ENCODE data around the gene P2RX3. TPM values are rescaled to one million over a fixed set of nuclear protein-coding genes. Genes with fewer than 3 reads are reported as not detected.

The P2RX3 gene
- total RNA-seq, 2 experiments from 2014 or later, result not detected

DNA sequence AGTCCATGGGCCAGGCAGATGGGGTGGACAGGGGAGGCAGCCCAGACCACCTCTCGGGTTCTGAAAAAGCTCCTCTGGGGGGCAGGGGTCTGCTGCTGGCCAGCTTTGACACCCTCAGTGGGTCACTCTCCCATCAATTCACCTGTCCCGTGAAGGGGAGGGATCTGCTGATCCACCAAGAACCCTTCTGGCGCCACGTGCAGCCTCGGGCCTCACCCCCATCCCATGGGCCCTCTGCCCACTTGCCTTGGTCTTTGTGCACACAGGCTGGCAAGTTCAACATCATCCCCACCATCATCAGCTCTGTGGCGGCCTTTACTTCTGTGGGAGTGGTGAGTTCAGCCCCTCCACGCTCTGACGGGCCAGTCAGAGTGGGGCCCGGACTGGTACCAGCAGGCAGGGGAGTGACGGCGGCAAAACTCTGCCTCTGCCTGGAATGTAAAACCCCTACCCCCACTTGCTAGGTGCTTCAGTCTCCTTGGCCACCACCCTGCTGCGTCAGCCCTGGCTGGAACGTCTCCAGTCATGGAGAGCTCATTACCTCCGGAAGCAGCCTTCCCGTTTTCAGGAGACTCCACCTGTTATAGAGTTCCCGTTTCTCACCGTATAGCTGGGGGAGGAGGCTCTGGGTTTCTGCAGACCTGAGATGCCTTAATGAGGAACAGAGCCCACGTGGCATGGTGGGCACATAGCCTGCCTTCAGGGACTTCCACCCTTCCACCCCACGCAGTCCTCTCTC, 30.1 kb downstream of the P2RX3 start:
- ATAC-seq (ENCODE audit: low read depth) (no peak), DNase-seq (no peak)
- no peak overlapping the region for H3K4me3 Mint-ChIP-seq
- POLR2A ChIA-PET, result interaction anchor here (0.8 kb wide), 1 partner anchor 16 kb away, joined by 3 read pairs; no protein-coding TSS in a partner anchor
- H3K36me3 Mint-ChIP-seq, result no peaks in the 10 kb centered on the region
- peaks cover 6% of the 10 kb centered on the region for H3K27me3 Mint-ChIP-seq
- H3K4me1 Mint-ChIP-seq, result no peaks in the 10 kb centered on the region
- no peaks in the 10 kb centered on the region for H3K9me3 Mint-ChIP-seq
- H3K27ac Mint-ChIP-seq, result no peak overlapping the region

DNA sequence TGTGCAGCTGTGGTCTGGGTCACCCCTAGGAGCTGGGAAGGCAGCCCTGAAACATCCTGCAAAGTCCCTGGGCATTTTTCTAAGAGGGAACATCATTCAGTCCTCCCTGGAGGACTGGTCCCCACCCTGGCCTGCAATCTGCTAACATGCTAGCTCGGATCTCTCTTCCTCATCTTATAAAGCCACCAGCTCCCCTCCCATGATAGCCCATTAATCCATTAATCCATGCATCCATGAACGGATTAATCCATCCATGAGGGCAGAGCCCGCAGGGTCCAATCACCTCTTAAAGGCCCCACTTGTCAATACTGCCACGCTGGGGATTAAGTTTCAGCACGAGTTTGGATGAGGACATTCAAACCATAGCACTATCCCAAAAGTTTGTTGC, 30.7 kb downstream of the P2RX3 start:
- POLR2A ChIA-PET, result interaction anchor here (0.8 kb wide), 1 partner anchor 17 kb away, joined by 3 read pairs; no protein-coding TSS in a partner anchor
- peaks cover 6% of the 10 kb centered on the region for H3K27me3 Mint-ChIP-seq
- no peaks in the 10 kb centered on the region for H3K36me3 Mint-ChIP-seq
- H3K27ac Mint-ChIP-seq, result no peak overlapping the region
- H3K9me3 Mint-ChIP-seq, result no peaks in the 10 kb centered on the region
- DNase-seq (no peak), ATAC-seq (ENCODE audit: low read depth) (no peak)
- H3K4me3 Mint-ChIP-seq, result no peak overlapping the region
- H3K4me1 Mint-ChIP-seq, result no peaks in the 10 kb centered on the region

DNA sequence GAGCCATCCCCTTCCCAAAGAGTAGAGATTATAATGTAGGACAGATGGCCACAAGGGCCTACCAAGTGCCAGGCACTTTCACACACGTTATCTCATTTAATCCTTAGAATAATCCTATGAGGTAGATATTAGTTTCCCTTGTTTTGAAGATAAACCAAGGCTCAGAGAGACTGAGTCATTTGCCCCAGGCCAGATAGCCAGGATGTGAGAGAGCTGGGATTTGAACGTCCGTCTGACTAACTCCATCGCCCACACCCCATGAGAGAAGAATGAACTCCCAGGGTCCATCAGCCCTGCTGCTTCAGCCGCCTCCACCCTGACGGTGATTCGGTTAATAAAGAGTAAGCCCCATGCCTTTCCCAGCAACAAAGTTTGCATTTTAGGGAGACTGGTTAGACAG, 32.1 kb downstream of the P2RX3 start:
- H3K4me1 Mint-ChIP-seq, result no peaks in the 10 kb centered on the region
- H3K9me3 Mint-ChIP-seq, result no peaks in the 10 kb centered on the region
- ATAC-seq (ENCODE audit: low read depth) (no peak), DNase-seq (no peak)
- POLR2A ChIA-PET, result interaction anchor here (1.0 kb wide), 1 partner anchor 11 kb away, joined by 4 read pairs; the partner anchor contains the start of gene PRG3
- H3K27me3 Mint-ChIP-seq, result peaks cover 6% of the 10 kb centered on the region
- H3K36me3 Mint-ChIP-seq, result no peaks in the 10 kb centered on the region
- H3K4me3 Mint-ChIP-seq, result no peak overlapping the region
- no peak overlapping the region for H3K27ac Mint-ChIP-seq

DNA sequence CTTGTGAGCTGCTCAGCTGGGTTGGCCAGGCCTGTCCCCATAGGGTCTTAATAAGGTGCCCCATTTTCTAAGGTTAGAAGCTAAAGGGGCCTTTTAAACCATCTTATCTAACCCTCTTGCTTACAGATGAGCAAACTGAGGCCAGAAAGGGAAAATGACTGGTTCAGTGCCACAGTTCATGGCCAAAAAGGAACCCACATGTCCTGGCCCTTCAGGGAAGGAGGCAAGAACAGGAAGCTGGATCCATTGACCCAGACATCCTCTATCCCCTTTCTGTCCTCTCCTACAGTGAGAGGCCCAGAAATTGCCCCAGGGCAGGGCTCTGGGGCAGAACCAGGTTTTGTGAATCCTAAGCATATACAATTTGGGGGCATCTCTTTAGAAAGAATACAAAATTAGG, 32.8 kb downstream of the P2RX3 start:
- H3K4me1 Mint-ChIP-seq, result no peaks in the 10 kb centered on the region

DNA sequence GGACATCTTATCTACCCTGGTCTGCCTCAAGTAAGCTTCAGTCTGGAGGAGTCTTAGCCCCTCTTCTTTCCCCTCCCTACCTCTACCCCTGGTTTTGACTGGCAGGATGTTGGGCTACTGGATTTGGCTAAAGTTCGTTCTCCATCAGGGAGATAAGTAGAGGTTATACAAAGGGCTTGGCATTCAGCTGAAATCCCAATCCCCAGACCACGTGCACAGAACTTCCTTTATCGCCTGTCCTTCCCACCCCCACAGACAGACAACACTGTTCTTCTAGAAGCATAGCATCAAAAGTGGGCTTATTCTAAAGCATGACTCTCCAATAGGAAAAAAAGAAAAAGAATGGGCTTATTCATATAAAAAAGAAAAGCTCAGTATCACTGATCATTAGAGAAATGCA, 35.0 kb downstream of the P2RX3 start:
- DNase-seq, result no peak
- no peaks in the 10 kb centered on the region for H3K4me1 Mint-ChIP-seq
- POLR2A ChIA-PET, result no interaction called here
- no peaks in the 10 kb centered on the region for H3K36me3 Mint-ChIP-seq
- H3K4me3 Mint-ChIP-seq, result no peak overlapping the region
- H3K9me3 Mint-ChIP-seq, result no peaks in the 10 kb centered on the region
- H3K27ac Mint-ChIP-seq, result no peak overlapping the region
- ATAC-seq (ENCODE audit: low read depth), result no peak
- peaks cover 6% of the 10 kb centered on the region for H3K27me3 Mint-ChIP-seq

More for the DNA sequence above, 32.8 kb downstream of the P2RX3 start:
- Mint-ChIP-seq H3K36me3 (no peaks in the 10 kb centered on the region), H3K27me3 (peaks cover 6% of the 10 kb centered on the region), H3K9me3 (no peaks in the 10 kb centered on the region), H3K27ac (no peak overlapping the region), H3K4me3 (no peak overlapping the region)
- ATAC-seq (ENCODE audit: low read depth), result no peak
- POLR2A ChIA-PET, result interaction anchor here (1.0 kb wide), 1 partner anchor 10 kb away, joined by 4 read pairs; the partner anchor contains the start of gene PRG3
- DNase-seq, result no peak

DNA sequence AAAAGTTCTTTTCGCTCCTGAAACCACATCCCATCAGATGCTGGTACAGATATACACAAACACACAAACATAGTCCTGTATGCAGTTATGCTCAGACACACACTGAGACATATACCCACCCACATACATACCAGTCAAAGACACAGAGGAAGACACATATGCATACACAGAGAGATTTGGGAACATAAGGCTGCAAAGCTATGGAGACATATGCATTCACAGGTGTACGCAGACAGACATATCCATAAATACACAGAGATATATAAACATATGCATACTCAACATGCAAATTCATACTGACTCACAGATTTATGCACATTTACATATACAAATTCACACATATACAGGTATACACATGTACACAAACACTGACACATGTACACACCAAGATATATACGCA, 36.8 kb downstream of the P2RX3 start:
- Mint-ChIP-seq H3K9me3 (no peaks in the 10 kb centered on the region), H3K36me3 (no peaks in the 10 kb centered on the region), H3K27ac (no peak overlapping the region), H3K4me3 (no peak overlapping the region), H3K27me3 (peaks cover 4% of the 10 kb centered on the region), H3K4me1 (no peaks in the 10 kb centered on the region)
- POLR2A ChIA-PET, result no interaction called here
- no peak for ATAC-seq (ENCODE audit: low read depth)
- no peak for DNase-seq

DNA sequence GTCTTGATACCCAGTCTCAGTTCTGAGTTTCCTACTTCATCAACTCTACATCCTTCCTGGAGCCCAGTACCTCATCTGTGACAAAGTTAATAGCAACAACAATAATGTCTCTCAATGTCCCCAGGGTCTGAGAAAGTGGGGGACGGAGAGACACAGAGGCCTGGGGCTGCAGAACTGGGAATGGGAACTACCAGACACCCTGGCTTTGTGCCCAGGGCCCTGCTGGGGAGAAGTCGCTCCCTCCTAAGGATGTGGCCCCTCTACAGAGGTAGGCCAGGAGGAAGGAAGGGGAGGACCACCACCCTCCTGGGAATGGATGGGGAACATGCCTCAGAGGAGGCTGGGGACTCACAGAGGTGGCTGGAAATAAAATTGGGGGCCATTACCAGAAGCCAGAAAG, 37.3 kb downstream of the P2RX3 start:
- no peak overlapping the region for H3K27ac Mint-ChIP-seq
- H3K4me3 Mint-ChIP-seq, result no peak overlapping the region
- no peaks in the 10 kb centered on the region for H3K9me3 Mint-ChIP-seq
- no peak for DNase-seq
- POLR2A ChIA-PET, result no interaction called here
- no peak for ATAC-seq (ENCODE audit: low read depth)
- H3K27me3 Mint-ChIP-seq, result peaks cover 6% of the 10 kb centered on the region
- no peaks in the 10 kb centered on the region for H3K36me3 Mint-ChIP-seq
- no peaks in the 10 kb centered on the region for H3K4me1 Mint-ChIP-seq

DNA sequence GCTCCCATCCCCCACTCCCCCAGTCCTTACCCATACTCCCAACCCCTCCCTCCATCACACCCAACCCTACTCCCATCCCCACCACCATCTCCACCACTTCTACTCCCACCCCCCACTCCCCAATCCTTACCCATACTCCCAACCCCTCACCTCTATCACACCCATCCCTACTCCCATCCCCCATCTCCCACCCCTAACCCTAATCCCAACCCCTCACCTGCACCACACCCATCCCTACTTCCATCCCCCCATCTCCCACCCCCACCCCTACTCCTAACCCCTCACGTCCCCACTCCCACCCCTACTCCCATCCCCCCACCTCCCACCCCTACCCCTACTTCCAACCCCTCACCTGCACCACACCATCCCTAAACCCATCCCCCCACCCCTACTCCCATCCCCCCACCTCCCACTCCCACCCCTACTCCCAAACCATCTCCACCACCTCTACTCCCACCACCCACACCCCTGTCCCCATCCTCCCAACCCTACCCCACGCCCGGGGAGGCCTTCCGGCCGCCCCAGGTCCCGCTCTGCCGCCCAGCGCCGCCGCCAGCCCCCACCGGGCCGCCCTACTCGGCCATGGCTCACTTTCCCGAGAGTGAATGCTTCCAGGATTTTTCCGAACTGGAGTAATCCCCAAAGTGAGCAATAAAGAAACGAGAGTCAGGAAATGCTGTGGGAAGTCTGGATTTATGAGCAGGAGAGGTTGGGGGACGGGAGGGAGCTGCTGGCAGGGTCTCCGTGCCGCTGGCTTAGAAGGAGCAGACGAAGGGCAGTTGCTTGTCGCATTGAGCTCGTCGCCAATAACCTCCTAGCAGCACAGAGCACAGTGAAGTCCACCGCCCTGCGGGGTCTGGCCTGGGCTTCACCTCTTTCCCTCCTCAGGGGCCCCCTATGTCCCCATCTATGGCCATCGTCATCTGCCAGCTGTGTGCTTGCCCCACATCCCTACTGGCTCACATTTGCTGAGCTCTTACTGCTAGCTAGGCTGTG, 38.2 kb downstream of the P2RX3 start:
- peaks cover 6% of the 10 kb centered on the region for H3K27me3 Mint-ChIP-seq
- no peak overlapping the region for H3K27ac Mint-ChIP-seq
- no peak overlapping the region for H3K4me3 Mint-ChIP-seq
- no peaks in the 10 kb centered on the region for H3K9me3 Mint-ChIP-seq
- DNase-seq (no peak), ATAC-seq (ENCODE audit: low read depth) (no peak)
- H3K4me1 Mint-ChIP-seq, result no peaks in the 10 kb centered on the region
- POLR2A ChIA-PET, result no interaction called here
- H3K36me3 Mint-ChIP-seq, result no peaks in the 10 kb centered on the region

DNA sequence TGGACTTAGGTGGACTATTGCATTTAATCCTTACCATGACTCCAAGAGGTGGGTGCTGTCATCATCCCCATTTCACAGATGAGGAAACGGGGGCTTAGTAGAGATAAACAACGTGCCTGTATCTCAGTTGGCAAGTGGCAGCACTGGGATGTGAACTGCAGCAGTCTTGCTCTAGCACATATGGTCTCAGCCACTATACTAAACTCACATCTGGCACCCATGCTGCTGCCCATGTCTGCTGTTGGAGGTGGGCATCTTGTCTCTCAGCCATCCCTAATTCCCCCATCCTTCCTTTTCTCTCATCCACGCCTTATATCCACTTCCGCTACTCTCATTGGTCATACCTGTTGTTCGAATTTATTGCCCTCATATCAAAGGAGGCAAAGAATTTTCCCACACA, 39.0 kb downstream of the P2RX3 start:
- ATAC-seq (ENCODE audit: low read depth) (no peak), DNase-seq (no peak)
- POLR2A ChIA-PET, result no interaction called here
- Mint-ChIP-seq H3K4me3 (no peak overlapping the region), H3K36me3 (no peaks in the 10 kb centered on the region), H3K4me1 (no peaks in the 10 kb centered on the region), H3K9me3 (no peaks in the 10 kb centered on the region), H3K27ac (no peak overlapping the region), H3K27me3 (peaks cover 8% of the 10 kb centered on the region)

DNA sequence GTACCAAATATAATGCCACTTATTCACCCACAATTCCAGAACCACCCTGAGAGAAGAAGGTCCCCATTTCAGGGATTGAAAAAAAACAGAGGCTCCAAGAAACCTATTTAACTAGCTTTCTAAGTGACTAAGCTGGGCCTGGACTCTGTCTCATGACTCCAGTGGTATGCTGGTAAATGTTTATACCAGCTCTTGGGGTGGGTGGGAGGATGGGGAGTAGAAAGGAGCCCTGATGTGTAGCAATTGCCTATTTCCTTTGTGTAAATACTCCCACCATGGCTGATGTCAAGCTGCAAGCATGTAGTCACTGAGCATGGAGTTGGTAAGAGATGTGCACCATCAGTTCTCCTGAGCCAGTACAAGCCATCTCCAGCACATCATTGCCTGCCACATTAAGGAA, 40.0 kb downstream of the P2RX3 start:
- POLR2A ChIA-PET, result no interaction called here
- ATAC-seq (ENCODE audit: low read depth) (no peak), DNase-seq (no peak)
- Mint-ChIP-seq H3K36me3 (no peaks in the 10 kb centered on the region), H3K4me1 (no peaks in the 10 kb centered on the region), H3K9me3 (no peaks in the 10 kb centered on the region), H3K27me3 (peaks cover 11% of the 10 kb centered on the region), H3K27ac (no peak overlapping the region), H3K4me3 (no peak overlapping the region)

DNA sequence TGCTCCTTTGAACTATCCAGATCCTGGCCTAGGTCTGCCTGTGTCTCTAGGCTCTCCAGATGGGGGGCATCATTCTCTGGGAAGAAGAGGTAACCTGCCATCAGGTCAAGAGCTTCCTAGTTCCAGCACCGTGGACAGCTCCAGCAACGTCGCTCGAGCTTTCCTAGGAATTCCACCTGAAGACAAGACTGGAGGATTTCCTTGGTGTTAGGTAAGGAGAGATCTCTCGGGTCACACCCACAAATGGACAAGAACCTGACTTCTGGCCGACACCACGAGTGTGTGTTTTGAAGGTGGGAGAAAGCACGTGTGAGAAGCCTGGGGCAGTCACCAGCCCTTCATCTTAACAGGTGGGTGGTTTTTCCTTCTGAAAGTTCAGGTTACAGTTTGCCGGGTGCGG, 41.6 kb downstream of the P2RX3 start:
- ATAC-seq (ENCODE audit: low read depth), result no peak
- no peaks in the 10 kb centered on the region for H3K9me3 Mint-ChIP-seq
- peaks cover 11% of the 10 kb centered on the region for H3K27me3 Mint-ChIP-seq
- no peaks in the 10 kb centered on the region for H3K36me3 Mint-ChIP-seq
- no peak overlapping the region for H3K27ac Mint-ChIP-seq
- POLR2A ChIA-PET, result no interaction called here
- no peak for DNase-seq
- no peak overlapping the region for H3K4me3 Mint-ChIP-seq
- H3K4me1 Mint-ChIP-seq, result no peaks in the 10 kb centered on the region

DNA sequence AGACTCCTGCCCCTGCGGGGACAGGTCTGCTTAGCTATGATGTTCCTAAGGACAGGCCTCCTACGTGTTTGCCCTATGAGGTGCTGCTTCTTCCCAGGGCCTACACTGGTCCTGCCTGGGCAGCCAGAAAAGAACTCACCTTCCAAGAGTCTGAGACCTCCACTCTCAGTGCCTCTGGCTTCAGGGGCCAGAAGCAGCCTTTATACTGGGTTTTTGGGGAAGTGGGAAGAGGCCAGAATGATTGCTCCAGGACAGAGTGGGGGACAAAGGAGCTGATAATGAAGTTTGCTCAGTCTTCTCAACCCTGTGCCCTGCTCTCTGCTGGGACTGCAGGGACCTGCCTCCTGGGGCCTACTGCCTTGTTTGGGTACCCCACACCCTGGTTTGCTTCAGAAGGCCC, 42.8 kb downstream of the P2RX3 start, which contains the start of gene PRG3:
PRG3 (minus strand) TSS at position 176 of the 400 bp plus-strand sequence. CDS start 442 bp downstream, outside the sequence.
- H3K4me1 Mint-ChIP-seq, result no peaks in the 10 kb centered on the region
- H3K4me3 Mint-ChIP-seq, result no peak within 1 kb of the TSS
- no peaks in the 10 kb centered on the region for H3K36me3 Mint-ChIP-seq
- DNase-seq, result no peak
- no peak for ATAC-seq (ENCODE audit: low read depth)
- H3K27me3 Mint-ChIP-seq, result peaks cover 11% of the 10 kb centered on the region
- no peaks in the 10 kb centered on the region for H3K9me3 Mint-ChIP-seq
- no peak within 1 kb of the TSS for H3K27ac Mint-ChIP-seq
- POLR2A ChIA-PET, result interaction anchor here (1.4 kb wide), 1 partner anchor 10 kb away, joined by 4 read pairs; no protein-coding TSS in a partner anchor

DNA sequence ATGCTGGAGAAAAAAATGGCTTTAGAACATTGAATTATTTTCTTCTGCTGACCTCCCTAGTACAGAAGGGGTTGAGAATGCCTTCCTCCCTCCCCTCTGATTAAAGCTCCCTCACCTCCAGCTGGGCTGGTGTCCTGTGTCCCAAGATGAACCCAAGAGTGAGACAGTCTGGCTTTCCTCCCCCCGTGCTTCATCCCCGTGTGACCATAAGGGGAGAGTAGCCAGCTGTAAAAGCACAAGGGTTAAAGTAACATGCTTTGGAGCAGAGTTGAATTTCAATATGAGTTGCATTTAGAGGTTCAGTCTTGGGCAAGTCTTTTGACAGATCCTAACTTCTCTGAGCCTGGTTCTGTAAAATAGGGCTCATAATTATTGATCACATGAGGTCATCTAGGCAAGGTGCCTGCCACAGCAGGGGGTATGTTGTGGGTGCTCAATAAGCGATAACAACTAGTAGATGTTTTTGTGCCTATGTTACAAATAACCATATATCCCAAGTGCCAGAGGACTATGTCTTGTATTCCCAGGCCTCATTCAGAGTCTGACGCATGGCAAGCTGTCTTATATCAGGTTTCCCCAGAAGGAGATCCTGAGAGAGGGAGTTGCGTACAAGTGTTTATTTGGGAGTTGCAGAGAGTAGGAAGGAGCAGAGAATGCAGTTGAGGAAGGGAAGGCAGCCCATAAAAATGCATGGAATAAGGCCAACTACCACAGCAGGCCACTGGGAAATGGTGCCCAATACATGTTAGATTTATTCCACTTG, 48.2 kb downstream of the P2RX3 start:
- H3K36me3 Mint-ChIP-seq, result no peaks in the 10 kb centered on the region
- H3K4me3 Mint-ChIP-seq, result no peak overlapping the region
- no peak for ATAC-seq (ENCODE audit: low read depth)
- POLR2A ChIA-PET, result no interaction called here
- peaks cover 5% of the 10 kb centered on the region for H3K27me3 Mint-ChIP-seq
- no peaks in the 10 kb centered on the region for H3K9me3 Mint-ChIP-seq
- no peaks in the 10 kb centered on the region for H3K4me1 Mint-ChIP-seq
- H3K27ac Mint-ChIP-seq, result no peak overlapping the region
- no peak for DNase-seq
